ENCODE measurements around the gene GPC5. TPM values are rescaled to one million over a fixed set of nuclear protein-coding genes. Genes with fewer than 3 reads are reported as not detected.

Gene GPC5
- total and polyA plus RNA-seq, 3 donors from 2014 or later: 11.5 to 81.8 (median 52.1) TPM

GRCh38 chr13:92172191-92172590, 773.8 kb downstream of the GPC5 start:
- no peaks in the 10 kb centered on the region for H3K4me1 ChIP-seq
- no peak overlapping the region for H3K27ac ChIP-seq
- DNase-seq: no peak
- H3K36me3 ChIP-seq (ENCODE audit: low read depth, missing control alignments): no peaks in the 10 kb centered on the region
- intact Hi-C loops (cut with DNase I; ENCODE audit: low total_unique reads): no loop called here
- no peaks in the 10 kb centered on the region for H3K9me3 ChIP-seq
- H3K4me3 ChIP-seq: no peak overlapping the region
- no peaks in the 10 kb centered on the region for H3K27me3 ChIP-seq
- TF ChIP-seq POLR2A (IDR thresholded peaks at IDR 0.05): no peak
- TF ChIP-seq, protein P1, sequence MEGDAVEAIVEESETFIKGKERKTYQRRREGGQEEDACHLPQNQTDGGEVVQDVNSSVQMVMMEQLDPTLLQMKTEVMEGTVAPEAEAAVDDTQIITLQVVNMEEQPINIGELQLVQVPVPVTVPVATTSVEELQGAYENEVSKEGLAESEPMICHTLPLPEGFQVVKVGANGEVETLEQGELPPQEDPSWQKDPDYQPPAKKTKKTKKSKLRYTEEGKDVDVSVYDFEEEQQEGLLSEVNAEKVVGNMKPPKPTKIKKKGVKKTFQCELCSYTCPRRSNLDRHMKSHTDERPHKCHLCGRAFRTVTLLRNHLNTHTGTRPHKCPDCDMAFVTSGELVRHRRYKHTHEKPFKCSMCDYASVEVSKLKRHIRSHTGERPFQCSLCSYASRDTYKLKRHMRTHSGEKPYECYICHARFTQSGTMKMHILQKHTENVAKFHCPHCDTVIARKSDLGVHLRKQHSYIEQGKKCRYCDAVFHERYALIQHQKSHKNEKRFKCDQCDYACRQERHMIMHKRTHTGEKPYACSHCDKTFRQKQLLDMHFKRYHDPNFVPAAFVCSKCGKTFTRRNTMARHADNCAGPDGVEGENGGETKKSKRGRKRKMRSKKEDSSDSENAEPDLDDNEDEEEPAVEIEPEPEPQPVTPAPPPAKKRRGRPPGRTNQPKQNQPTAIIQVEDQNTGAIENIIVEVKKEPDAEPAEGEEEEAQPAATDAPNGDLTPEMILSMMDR (IDR thresholded peaks at IDR 0.05): no peak
- 74 to 79% methylated on average over 1 of the region's 1 CpG for WGBS, 2 donors

GRCh38 chr13:92173254-92173653, 774.8 kb downstream of the GPC5 start:
- no peaks in the 10 kb centered on the region for H3K27me3 ChIP-seq
- no peaks in the 10 kb centered on the region for H3K4me1 ChIP-seq
- H3K9me3 ChIP-seq: no peaks in the 10 kb centered on the region
- intact Hi-C loops (cut with DNase I; ENCODE audit: low total_unique reads): no loop called here
- no peak overlapping the region for H3K27ac ChIP-seq
- H3K36me3 ChIP-seq (ENCODE audit: low read depth, missing control alignments): no peaks in the 10 kb centered on the region
- WGBS, 2 donors: 83 to 85% methylated on average over 2 of the region's 2 CpGs
- DNase-seq: no peak
- no peak overlapping the region for H3K4me3 ChIP-seq
- TF ChIP-seq, protein P1 (IDR thresholded peaks at IDR 0.05): no peak
- no peak for TF ChIP-seq POLR2A (IDR thresholded peaks at IDR 0.05)

- H3K27ac ChIP-seq: no peak overlapping the region
- no peaks in the 10 kb centered on the region for H3K27me3 ChIP-seq
- DNase-seq: peak; percentile 37
- H3K4me3 ChIP-seq: no peak overlapping the region
- no peaks in the 10 kb centered on the region for H3K9me3 ChIP-seq
- intact Hi-C loops (cut with DNase I; ENCODE audit: low total_unique reads): no loop called here
- H3K36me3 ChIP-seq (ENCODE audit: low read depth, missing control alignments): no peaks in the 10 kb centered on the region
- WGBS, 2 donors: 6 to 8% methylated on average over 4 of the region's 4 CpGs
- TF ChIP-seq, protein P1 (IDR thresholded peaks at IDR 0.05): peak in 1 of 3 experiments; percentile 21
- TF ChIP-seq POLR2A (IDR thresholded peaks at IDR 0.05): no peak
- H3K4me1 ChIP-seq: no peaks in the 10 kb centered on the region
Observed at GRCh38 chr13:92175330-92175729, 776.9 kb downstream of the GPC5 start.

- Histone ChIP-seq H3K4me3 (no peak overlapping the region), H3K27ac (no peak overlapping the region), H3K9me3 (no peaks in the 10 kb centered on the region), H3K4me1 (no peaks in the 10 kb centered on the region), H3K36me3 (ENCODE audit: low read depth, missing control alignments) (no peaks in the 10 kb centered on the region), H3K27me3 (no peaks in the 10 kb centered on the region)
- WGBS, 2 donors: 86 to 87% methylated on average over 5 of the region's 5 CpGs
- TF ChIP-seq, protein P1 (IDR thresholded peaks at IDR 0.05): no peak
- no peak for TF ChIP-seq POLR2A (IDR thresholded peaks at IDR 0.05)
- DNase-seq: no peak
- intact Hi-C loops (cut with DNase I; ENCODE audit: low total_unique reads): no loop called here
Observed at GRCh38 chr13:92177966-92178365, 779.5 kb downstream of the GPC5 start.

DNA sequence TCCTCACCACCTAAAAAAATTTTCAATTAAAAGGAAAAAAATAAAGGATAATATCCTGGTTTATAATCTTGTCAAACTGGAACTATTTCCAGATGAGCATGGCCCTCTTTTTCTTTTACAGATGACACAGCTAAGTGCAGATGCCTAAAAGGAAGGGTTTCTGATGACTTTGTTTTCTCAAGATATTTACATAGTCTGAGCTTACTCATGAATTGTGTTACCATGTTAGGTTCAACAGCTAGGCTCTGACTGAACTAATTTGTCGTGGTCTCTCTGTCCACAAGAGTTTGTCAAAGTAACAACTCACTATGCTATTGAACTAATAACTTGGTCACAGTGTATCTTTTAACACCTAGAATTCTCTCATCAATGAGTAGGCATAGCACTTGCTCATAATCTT, 780.8 kb downstream of the GPC5 start:
- Histone ChIP-seq H3K9me3 (no peaks in the 10 kb centered on the region), H3K27ac (no peak overlapping the region), H3K4me1 (no peaks in the 10 kb centered on the region), H3K36me3 (ENCODE audit: low read depth, missing control alignments) (no peaks in the 10 kb centered on the region), H3K27me3 (no peaks in the 10 kb centered on the region), H3K4me3 (no peak overlapping the region)
- WGBS, 2 donors: 60 to 61% methylated on average over 1 of the region's 1 CpG
- TF ChIP-seq POLR2A (IDR thresholded peaks at IDR 0.05): no peak
- TF ChIP-seq, protein P1 (IDR thresholded peaks at IDR 0.05): no peak
- DNase-seq: no peak
- intact Hi-C loops (cut with DNase I; ENCODE audit: low total_unique reads): no loop called here

All from testis (tissue), 3 donors.